ENCODE measurements around the gene ZNF253. TPM values are rescaled to one million over a fixed set of nuclear protein-coding genes. Genes with fewer than 3 reads are reported as not detected.
"Not testable (repeated sequence)": the region's sequence is repeated elsewhere in the genome, so short reads cannot be mapped to it uniquely, and the experiment has no call there.

ZNF253 gene
- total RNA-seq, 1 donor from 2014 or later, result 7.3 TPM

DNA sequence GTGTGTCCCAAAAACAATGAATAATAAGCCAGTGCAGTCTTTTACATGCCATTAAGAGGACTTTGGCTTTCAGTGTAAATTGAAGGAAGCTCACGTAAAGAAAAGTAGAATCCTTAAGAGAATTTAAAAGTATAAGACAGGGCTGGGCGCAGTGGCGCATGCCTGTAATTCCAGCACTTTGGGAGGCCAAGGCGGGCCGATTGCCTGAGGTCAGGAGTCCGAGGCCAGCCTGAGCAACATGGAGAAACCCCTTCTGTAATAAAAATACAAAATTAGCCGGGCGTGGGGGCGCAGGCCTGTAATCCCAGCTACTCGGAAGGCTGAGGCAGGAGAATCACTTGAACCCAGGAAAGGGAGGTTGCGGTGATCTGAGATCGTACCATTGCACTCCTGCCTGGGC is 17.9 kb upstream of the ZNF253 start:
- H3K27me3 ChIP-seq (ENCODE audit: control insufficient read depth in 3 of 3, insufficient read depth in 3 of 3, low read length in 3 of 3), result no peaks in the 10 kb centered on the region
- H3K9ac ChIP-seq (ENCODE audit: low read depth in 1 of 3, low read length in 3 of 3), result no peak overlapping the region

DNA sequence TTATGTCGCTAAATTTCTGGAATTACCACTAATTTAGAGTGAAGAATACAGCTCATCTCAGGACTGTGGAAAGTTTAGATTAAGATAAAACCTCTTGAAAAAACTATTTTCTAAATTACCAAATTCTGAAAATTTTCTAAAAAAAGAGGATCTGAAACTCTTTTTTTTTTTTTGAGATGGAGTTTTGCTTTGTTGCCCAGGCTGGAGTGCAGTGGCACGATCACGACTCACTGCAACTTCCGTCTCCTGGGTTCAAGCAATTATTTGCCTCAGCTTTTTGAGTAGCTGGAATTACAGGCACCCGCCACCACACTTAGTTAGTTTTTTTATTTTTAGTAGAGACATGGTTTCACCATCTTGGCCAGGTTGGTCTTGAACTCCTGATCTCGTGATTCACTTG is 16.6 kb upstream of the ZNF253 start:
- no peaks in the 10 kb centered on the region for H3K27me3 ChIP-seq (ENCODE audit: control insufficient read depth in 3 of 3, insufficient read depth in 3 of 3, low read length in 3 of 3)
- no peak overlapping the region for H3K4me3 ChIP-seq (ENCODE audit: low read length in 3 of 3)
- no peak overlapping the region for H3K27ac ChIP-seq (ENCODE audit: low read depth, low read length)
- H3K36me3 ChIP-seq (ENCODE audit: control insufficient read depth in 3 of 3, insufficient read depth in 3 of 3, low read length in 3 of 3), result no peaks in the 10 kb centered on the region
- H3K4me1 ChIP-seq (ENCODE audit: control insufficient read depth in 3 of 3, insufficient read depth in 3 of 3, low read length in 3 of 3), result no peaks in the 10 kb centered on the region
- no peaks in the 10 kb centered on the region for H3K9me3 ChIP-seq (ENCODE audit: control insufficient read depth in 3 of 3, low read length in 3 of 3)
- H3K9ac ChIP-seq (ENCODE audit: low read depth in 1 of 3, low read length in 3 of 3), result no peak overlapping the region

More for the DNA sequence above, 17.9 kb upstream of the ZNF253 start:
- Histone ChIP-seq H3K27ac (ENCODE audit: low read depth, low read length) (no peak overlapping the region), H3K4me1 (ENCODE audit: control insufficient read depth in 3 of 3, insufficient read depth in 3 of 3, low read length in 3 of 3) (no peaks in the 10 kb centered on the region), H3K36me3 (ENCODE audit: control insufficient read depth in 3 of 3, insufficient read depth in 3 of 3, low read length in 3 of 3) (no peaks in the 10 kb centered on the region), H3K4me3 (ENCODE audit: low read length in 3 of 3) (no peak overlapping the region), H3K9me3 (ENCODE audit: control insufficient read depth in 3 of 3, low read length in 3 of 3) (no peaks in the 10 kb centered on the region)

DNA sequence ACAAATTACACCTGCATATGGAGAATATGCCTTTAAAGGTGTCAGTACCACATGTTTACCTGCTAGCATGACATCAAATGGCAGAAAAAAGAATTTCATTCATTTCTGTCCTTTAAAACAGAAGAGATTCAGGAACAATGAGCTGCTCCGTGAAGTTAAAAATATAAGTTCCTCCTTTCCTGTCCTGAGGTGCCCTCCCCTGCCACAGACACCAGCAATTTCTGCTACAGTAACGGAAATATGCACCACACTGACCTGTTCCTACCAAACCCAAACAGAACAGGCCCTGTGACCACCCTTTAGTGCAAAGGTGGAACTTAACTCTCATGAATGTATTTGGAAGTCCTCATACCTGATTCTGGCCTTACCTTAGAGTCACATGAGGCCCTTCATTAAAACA is 13.9 kb upstream of the ZNF253 start:
- H3K9ac ChIP-seq (ENCODE audit: low read depth in 1 of 3, low read length in 3 of 3); H3K4me1 ChIP-seq (ENCODE audit: control insufficient read depth in 3 of 3, insufficient read depth in 3 of 3, low read length in 3 of 3); H3K9me3 ChIP-seq (ENCODE audit: control insufficient read depth in 3 of 3, low read length in 3 of 3); H3K4me3 ChIP-seq (ENCODE audit: low read length in 3 of 3); H3K36me3 ChIP-seq (ENCODE audit: control insufficient read depth in 3 of 3, insufficient read depth in 3 of 3, low read length in 3 of 3); H3K27ac ChIP-seq (ENCODE audit: low read depth, low read length); H3K27me3 ChIP-seq (ENCODE audit: control insufficient read depth in 3 of 3, insufficient read depth in 3 of 3, low read length in 3 of 3): not testable (repeated sequence)

DNA sequence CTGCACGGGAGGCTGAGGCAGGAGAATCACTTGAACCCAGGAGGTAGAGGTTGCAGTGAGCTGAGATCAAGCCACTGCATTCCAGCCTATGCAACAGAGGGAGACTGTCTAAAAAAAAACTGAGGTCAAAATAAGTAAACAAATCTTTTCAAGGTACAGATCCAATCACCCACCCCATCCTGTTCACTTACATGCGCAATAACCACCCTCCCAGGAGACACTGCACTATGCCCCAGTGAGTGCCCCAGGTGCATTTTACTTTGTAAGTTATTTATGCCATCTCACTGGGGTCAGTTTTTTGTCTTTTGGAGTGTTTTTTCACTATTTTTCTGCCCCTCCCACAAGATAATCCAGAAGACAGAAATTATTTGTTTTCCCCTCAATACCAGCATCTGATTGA is 6.9 kb upstream of the ZNF253 start:
- no peak overlapping the region for H3K4me3 ChIP-seq (ENCODE audit: low read length in 3 of 3)
- no peak overlapping the region for H3K9ac ChIP-seq (ENCODE audit: low read depth in 1 of 3, low read length in 3 of 3)
- no peaks in the 10 kb centered on the region for H3K4me1 ChIP-seq (ENCODE audit: control insufficient read depth in 3 of 3, insufficient read depth in 3 of 3, low read length in 3 of 3)
- no peaks in the 10 kb centered on the region for H3K36me3 ChIP-seq (ENCODE audit: control insufficient read depth in 3 of 3, insufficient read depth in 3 of 3, low read length in 3 of 3)
- no peak overlapping the region for H3K27ac ChIP-seq (ENCODE audit: low read depth, low read length)
- no peaks in the 10 kb centered on the region for H3K9me3 ChIP-seq (ENCODE audit: control insufficient read depth in 3 of 3, low read length in 3 of 3)
- peaks cover 0 to 3% (median 0%) of the 10 kb centered on the region in 3 donors for H3K27me3 ChIP-seq (ENCODE audit: control insufficient read depth in 3 of 3, insufficient read depth in 3 of 3, low read length in 3 of 3)

DNA sequence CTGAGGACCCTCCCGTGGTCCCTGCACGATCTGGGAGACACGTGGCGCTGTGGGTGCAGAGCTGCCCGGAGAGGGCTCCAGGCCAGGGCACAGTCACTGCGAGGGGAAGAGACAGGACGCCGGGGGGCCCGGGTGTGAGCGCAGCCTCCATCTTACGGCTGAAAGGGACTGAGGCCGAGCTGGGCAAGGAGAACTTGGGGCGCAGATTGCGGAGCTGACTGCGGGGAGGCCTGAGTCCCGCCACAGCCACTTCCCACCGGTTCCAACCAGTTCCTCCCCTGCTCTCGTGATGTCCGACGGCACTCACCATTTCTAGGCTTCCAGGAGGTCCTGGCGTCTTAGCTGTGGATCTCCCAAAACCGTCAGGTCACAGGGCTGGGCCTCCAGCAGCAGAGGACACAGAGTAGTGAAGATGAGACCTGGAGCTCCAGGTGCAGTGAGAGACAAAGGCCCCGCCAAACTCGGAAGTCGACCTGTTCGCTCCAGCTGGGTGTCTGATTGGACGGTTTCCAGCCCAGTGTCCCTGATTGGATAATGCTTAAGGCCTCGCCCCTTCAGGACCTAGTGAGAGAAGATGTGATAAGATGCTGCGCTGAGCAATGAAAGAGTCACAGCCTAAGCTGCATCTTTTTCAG is 4.8 kb upstream of the ZNF253 start:
- H3K9me3 ChIP-seq (ENCODE audit: control insufficient read depth in 3 of 3, low read length in 3 of 3), result no peaks in the 10 kb centered on the region
- no peak overlapping the region for H3K9ac ChIP-seq (ENCODE audit: low read depth in 1 of 3, low read length in 3 of 3)
- no peak overlapping the region for H3K27ac ChIP-seq (ENCODE audit: low read depth, low read length)
- H3K4me3 ChIP-seq (ENCODE audit: low read length in 3 of 3), result peak overlapping the region in 2 of 3 donors; percentile 13 to 14
- no peaks in the 10 kb centered on the region for H3K36me3 ChIP-seq (ENCODE audit: control insufficient read depth in 3 of 3, insufficient read depth in 3 of 3, low read length in 3 of 3)
- H3K27me3 ChIP-seq (ENCODE audit: control insufficient read depth in 3 of 3, insufficient read depth in 3 of 3, low read length in 3 of 3), result peaks cover 0 to 3% (median 0%) of the 10 kb centered on the region in 3 donors
- peaks cover 0 to 2% (median 0%) of the 10 kb centered on the region in 3 donors for H3K4me1 ChIP-seq (ENCODE audit: control insufficient read depth in 3 of 3, insufficient read depth in 3 of 3, low read length in 3 of 3)

DNA sequence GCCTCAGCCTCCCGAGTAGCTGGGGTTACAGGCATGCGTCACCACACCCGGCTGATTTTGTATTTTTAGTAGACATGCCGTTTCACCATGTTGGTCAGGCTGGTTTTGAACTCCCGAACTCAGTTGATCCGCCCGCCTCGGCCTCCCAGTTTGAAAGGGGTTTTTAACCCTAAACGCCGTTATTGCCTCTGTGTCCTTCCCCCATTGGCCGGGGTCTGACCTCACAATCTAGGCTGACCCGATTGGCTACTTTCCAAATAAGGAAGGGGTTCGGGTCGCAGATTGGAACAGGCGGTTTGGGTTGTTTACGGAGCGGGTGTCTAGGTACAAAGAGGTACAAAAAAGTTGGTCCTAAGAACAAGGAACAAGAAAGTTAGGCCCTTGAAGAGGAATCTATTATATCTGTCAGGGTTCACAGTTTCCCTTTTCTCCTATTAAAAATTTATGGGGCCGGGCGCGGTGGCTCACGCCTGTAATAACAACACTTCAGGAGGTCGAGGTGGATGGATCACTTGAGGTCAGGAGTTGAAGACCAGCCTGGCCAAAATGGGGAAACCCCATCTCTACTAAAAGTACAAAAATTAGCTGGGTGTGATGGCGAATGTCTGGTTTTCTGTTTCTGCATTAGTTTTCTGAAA is 1.0 kb downstream of the ZNF253 start:
- H3K9ac ChIP-seq (ENCODE audit: low read depth in 1 of 3, low read length in 3 of 3), result peak overlapping the region; percentile 96 to 99 (median 98)
- no peaks in the 10 kb centered on the region for H3K27me3 ChIP-seq (ENCODE audit: control insufficient read depth in 3 of 3, insufficient read depth in 3 of 3, low read length in 3 of 3)
- peaks cover 11 to 27% (median 12%) of the 10 kb centered on the region in 3 donors for H3K4me1 ChIP-seq (ENCODE audit: control insufficient read depth in 3 of 3, insufficient read depth in 3 of 3, low read length in 3 of 3)
- H3K9me3 ChIP-seq (ENCODE audit: control insufficient read depth in 3 of 3, low read length in 3 of 3), result no peaks in the 10 kb centered on the region
- peak overlapping the region; percentile 95 to 98 (median 96) for H3K4me3 ChIP-seq (ENCODE audit: low read length in 3 of 3)
- H3K36me3 ChIP-seq (ENCODE audit: control insufficient read depth in 3 of 3, insufficient read depth in 3 of 3, low read length in 3 of 3), result no peaks in the 10 kb centered on the region
- peak overlapping the region; percentile 97 for H3K27ac ChIP-seq (ENCODE audit: low read depth, low read length)

DNA sequence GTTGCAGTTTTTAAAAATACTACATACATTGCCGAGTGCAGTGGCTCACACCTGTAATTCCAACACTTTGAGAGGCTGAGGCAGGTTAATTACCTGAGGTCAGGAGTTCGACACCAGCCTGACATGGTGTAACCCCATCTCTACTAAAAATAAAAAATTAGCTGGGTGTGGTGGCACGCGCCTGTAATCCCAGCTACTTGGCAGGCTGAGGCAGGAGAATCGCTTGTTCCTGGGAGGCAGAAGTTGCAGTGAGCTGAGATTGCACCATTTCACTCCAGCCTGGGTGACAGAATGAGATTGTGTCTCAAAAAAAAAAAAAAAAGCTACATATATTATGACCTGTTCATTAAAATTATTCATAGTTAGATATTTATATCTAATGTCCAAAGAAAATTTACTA is 4.4 kb downstream of the ZNF253 start:
- not testable (repeated sequence) for H3K9ac ChIP-seq (ENCODE audit: low read depth in 1 of 3, low read length in 3 of 3); H3K27ac ChIP-seq (ENCODE audit: low read depth, low read length); H3K4me3 ChIP-seq (ENCODE audit: low read length in 3 of 3); H3K36me3 ChIP-seq (ENCODE audit: control insufficient read depth in 3 of 3, insufficient read depth in 3 of 3, low read length in 3 of 3); H3K9me3 ChIP-seq (ENCODE audit: control insufficient read depth in 3 of 3, low read length in 3 of 3); H3K27me3 ChIP-seq (ENCODE audit: control insufficient read depth in 3 of 3, insufficient read depth in 3 of 3, low read length in 3 of 3)
- peaks cover 14 to 31% (median 16%) of the 10 kb centered on the region in 3 donors for H3K4me1 ChIP-seq (ENCODE audit: control insufficient read depth in 3 of 3, insufficient read depth in 3 of 3, low read length in 3 of 3)

DNA sequence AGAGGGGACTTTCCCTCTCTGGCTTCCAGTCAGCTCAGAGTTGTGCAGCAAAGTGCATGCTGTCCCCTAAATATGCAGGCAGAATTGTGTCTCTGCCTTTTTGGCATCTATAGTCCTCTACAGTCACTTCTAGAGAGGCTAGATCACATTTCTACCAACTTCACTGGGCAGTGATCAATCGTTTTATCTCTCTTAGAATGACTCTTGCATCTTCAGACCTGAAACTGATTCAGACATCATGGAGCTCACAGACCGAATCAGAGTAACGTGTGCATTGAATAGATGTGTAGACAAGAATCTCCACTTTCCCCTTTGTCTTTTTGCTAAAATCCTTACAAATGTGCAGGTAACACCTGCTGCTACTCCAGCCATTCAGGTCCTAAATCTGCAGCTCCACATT is 6.2 kb downstream of the ZNF253 start:
- Histone ChIP-seq H3K4me3 (ENCODE audit: low read length in 3 of 3) (no peak overlapping the region), H3K9me3 (ENCODE audit: control insufficient read depth in 3 of 3, low read length in 3 of 3) (no peaks in the 10 kb centered on the region), H3K4me1 (ENCODE audit: control insufficient read depth in 3 of 3, insufficient read depth in 3 of 3, low read length in 3 of 3) (peaks cover 11 to 31% (median 14%) of the 10 kb centered on the region in 3 donors)

DNA sequence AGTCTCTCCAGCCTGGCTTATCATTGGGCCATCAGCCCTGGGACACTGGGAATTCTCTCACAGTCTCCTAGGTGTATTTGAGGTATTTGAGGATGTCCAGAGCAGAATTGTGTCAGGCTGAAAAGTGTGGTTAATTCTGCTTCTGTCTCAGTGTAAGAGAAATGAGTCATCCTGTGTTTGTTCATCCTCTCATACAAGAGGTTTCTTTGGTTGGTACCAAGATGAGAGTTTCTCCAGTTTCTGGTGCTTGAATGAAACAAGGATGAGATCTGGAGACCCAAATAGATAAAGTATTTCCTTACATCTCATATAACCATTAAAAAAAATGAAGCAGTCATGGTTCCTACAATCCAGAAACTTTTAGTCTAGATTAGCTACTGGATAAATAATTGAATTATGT is 7.7 kb downstream of the ZNF253 start:
- H3K4me1 ChIP-seq (ENCODE audit: control insufficient read depth in 3 of 3, insufficient read depth in 3 of 3, low read length in 3 of 3), result peaks cover 8 to 19% (median 12%) of the 10 kb centered on the region in 3 donors
- H3K4me3 ChIP-seq (ENCODE audit: low read length in 3 of 3), result no peak overlapping the region

More for the DNA sequence above, 6.2 kb downstream of the ZNF253 start:
- H3K9ac ChIP-seq (ENCODE audit: low read depth in 1 of 3, low read length in 3 of 3), result no peak overlapping the region
- H3K36me3 ChIP-seq (ENCODE audit: control insufficient read depth in 3 of 3, insufficient read depth in 3 of 3, low read length in 3 of 3), result peaks cover 2 to 4% (median 4%) of the 10 kb centered on the region in 3 donors
- no peaks in the 10 kb centered on the region for H3K27me3 ChIP-seq (ENCODE audit: control insufficient read depth in 3 of 3, insufficient read depth in 3 of 3, low read length in 3 of 3)
- no peak overlapping the region for H3K27ac ChIP-seq (ENCODE audit: low read depth, low read length)

DNA sequence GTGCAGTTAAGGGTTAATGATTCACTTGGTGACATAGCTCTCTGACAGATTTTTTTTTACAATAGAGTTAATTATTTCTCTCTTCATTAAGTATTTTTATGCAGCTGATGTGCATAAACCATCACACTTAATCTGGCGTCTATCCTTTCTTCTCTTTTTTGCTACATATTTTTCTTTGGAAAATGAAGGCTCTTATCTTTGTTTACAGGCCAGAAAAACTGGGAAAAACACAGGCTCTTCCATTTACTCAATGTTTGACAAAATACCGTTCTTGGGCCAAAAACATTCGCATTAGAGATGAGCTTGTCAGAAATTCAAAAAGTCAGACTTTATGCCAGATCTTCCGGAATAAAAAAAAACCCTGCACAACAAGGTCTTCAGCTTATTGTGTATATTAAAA is 12.0 kb downstream of the ZNF253 start:
- no peaks in the 10 kb centered on the region for H3K27me3 ChIP-seq (ENCODE audit: control insufficient read depth in 3 of 3, insufficient read depth in 3 of 3, low read length in 3 of 3)
- H3K4me1 ChIP-seq (ENCODE audit: control insufficient read depth in 3 of 3, insufficient read depth in 3 of 3, low read length in 3 of 3), result no peaks in the 10 kb centered on the region
- peaks cover 7 to 19% (median 17%) of the 10 kb centered on the region in 3 donors for H3K36me3 ChIP-seq (ENCODE audit: control insufficient read depth in 3 of 3, insufficient read depth in 3 of 3, low read length in 3 of 3)
- H3K4me3 ChIP-seq (ENCODE audit: low read length in 3 of 3), result no peak overlapping the region
- no peak overlapping the region for H3K9ac ChIP-seq (ENCODE audit: low read depth in 1 of 3, low read length in 3 of 3)
- no peak overlapping the region for H3K27ac ChIP-seq (ENCODE audit: low read depth, low read length)
- H3K9me3 ChIP-seq (ENCODE audit: control insufficient read depth in 3 of 3, low read length in 3 of 3), result no peaks in the 10 kb centered on the region

More for the DNA sequence above, 7.7 kb downstream of the ZNF253 start:
- no peak overlapping the region for H3K27ac ChIP-seq (ENCODE audit: low read depth, low read length)
- no peaks in the 10 kb centered on the region for H3K27me3 ChIP-seq (ENCODE audit: control insufficient read depth in 3 of 3, insufficient read depth in 3 of 3, low read length in 3 of 3)
- H3K36me3 ChIP-seq (ENCODE audit: control insufficient read depth in 3 of 3, insufficient read depth in 3 of 3, low read length in 3 of 3), result peaks cover 2 to 4% (median 4%) of the 10 kb centered on the region in 3 donors
- H3K9ac ChIP-seq (ENCODE audit: low read depth in 1 of 3, low read length in 3 of 3), result no peak overlapping the region
- no peaks in the 10 kb centered on the region for H3K9me3 ChIP-seq (ENCODE audit: control insufficient read depth in 3 of 3, low read length in 3 of 3)
